HL-60 (cell line): ENCODE measurements around the gene CCDC88B.
"Not testable (repeated sequence)": the region's sequence is repeated elsewhere in the genome, so short reads cannot be mapped to it uniquely, and the experiment has no call there.

ENCODE experiments used
- GABPA ChIP-seq: IDR thresholded peaks from 2 replicates; pipeline ENCODE4 v1.6.1; 2012; ENCODE audit warnings: low read depth
- POLR2AphosphoS5 ChIP-seq: IDR thresholded peaks from 2 replicates; pipeline ENCODE4 v1.6.1; 2012; ENCODE audit warnings: low read depth
- SPI1 ChIP-seq: IDR thresholded peaks from 2 replicates; pipeline ENCODE4 v1.6.1; 2012; ENCODE audit warnings: low read depth, mild to moderate bottlenecking, borderline replicate concordance
- TF ChIP-seq, protein P1 (sequence below): IDR thresholded peaks from one replicate; pipeline ENCODE4 v1.5.1; 2011; ENCODE audit warnings: low read length, control low read depth, inconsistent platforms; ENCODE audit not compliant: insufficient read depth
- TF ChIP-seq, protein P2 (sequence below): IDR thresholded peaks from 2 replicates; pipeline ENCODE4 v1.6.1; 2012; ENCODE audit warnings: low read depth; ENCODE audit not compliant: insufficient replicate concordance

DNA sequence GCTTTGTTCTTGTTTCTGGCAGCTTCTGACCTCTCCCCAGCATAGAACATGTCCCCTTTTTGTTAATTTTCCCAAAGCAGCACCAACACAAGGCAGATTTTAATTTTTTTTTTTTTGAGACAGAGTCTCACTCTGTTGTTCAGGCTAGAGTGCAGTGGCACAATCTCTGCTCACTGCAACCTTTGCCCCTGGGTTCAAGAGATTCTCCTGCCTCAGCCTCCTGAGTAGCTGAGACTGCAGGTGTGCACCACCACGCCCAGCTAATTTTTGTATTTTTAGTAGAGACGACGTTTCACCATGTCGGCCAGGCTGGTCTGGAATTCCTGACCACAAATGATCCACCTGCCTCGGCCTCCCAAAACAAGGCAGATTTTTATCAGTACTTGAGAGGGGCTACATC lies 32.2 kb upstream of the CCDC88B start:
- TF ChIP-seq, protein P1, sequence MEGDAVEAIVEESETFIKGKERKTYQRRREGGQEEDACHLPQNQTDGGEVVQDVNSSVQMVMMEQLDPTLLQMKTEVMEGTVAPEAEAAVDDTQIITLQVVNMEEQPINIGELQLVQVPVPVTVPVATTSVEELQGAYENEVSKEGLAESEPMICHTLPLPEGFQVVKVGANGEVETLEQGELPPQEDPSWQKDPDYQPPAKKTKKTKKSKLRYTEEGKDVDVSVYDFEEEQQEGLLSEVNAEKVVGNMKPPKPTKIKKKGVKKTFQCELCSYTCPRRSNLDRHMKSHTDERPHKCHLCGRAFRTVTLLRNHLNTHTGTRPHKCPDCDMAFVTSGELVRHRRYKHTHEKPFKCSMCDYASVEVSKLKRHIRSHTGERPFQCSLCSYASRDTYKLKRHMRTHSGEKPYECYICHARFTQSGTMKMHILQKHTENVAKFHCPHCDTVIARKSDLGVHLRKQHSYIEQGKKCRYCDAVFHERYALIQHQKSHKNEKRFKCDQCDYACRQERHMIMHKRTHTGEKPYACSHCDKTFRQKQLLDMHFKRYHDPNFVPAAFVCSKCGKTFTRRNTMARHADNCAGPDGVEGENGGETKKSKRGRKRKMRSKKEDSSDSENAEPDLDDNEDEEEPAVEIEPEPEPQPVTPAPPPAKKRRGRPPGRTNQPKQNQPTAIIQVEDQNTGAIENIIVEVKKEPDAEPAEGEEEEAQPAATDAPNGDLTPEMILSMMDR, result not testable (repeated sequence)
- not testable (repeated sequence) for TF ChIP-seq POLR2AphosphoS5, GABPA, SPI1
- TF ChIP-seq, protein P2, sequence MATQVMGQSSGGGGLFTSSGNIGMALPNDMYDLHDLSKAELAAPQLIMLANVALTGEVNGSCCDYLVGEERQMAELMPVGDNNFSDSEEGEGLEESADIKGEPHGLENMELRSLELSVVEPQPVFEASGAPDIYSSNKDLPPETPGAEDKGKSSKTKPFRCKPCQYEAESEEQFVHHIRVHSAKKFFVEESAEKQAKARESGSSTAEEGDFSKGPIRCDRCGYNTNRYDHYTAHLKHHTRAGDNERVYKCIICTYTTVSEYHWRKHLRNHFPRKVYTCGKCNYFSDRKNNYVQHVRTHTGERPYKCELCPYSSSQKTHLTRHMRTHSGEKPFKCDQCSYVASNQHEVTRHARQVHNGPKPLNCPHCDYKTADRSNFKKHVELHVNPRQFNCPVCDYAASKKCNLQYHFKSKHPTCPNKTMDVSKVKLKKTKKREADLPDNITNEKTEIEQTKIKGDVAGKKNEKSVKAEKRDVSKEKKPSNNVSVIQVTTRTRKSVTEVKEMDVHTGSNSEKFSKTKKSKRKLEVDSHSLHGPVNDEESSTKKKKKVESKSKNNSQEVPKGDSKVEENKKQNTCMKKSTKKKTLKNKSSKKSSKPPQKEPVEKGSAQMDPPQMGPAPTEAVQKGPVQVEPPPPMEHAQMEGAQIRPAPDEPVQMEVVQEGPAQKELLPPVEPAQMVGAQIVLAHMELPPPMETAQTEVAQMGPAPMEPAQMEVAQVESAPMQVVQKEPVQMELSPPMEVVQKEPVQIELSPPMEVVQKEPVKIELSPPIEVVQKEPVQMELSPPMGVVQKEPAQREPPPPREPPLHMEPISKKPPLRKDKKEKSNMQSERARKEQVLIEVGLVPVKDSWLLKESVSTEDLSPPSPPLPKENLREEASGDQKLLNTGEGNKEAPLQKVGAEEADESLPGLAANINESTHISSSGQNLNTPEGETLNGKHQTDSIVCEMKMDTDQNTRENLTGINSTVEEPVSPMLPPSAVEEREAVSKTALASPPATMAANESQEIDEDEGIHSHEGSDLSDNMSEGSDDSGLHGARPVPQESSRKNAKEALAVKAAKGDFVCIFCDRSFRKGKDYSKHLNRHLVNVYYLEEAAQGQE, result not testable (repeated sequence)
